GM19463 (cell line): Measurements from ENCODE around the gene VIPAS39.
A peak's percentile ranks its signal among the peaks of the same experiment; 100 is the strongest.

ENCODE experiments used
- ATAC-seq: cut with Tn5 transposase; IDR thresholded peaks from one replicate; pipeline ENCODE4 v1.9.1; 2021; ENCODE audit warnings: mild to moderate bottlenecking, moderate library complexity; ENCODE audit not compliant: unreplicated experiment

Gene VIPAS39

GRCh38 chr14:77407158-77407557 is 50.2 kb downstream of the VIPAS39 start:
- no peak for ATAC-seq

- ATAC-seq: no peak
Measured at GRCh38 chr14:77406718-77407117, 50.7 kb downstream of the VIPAS39 start.

DNA sequence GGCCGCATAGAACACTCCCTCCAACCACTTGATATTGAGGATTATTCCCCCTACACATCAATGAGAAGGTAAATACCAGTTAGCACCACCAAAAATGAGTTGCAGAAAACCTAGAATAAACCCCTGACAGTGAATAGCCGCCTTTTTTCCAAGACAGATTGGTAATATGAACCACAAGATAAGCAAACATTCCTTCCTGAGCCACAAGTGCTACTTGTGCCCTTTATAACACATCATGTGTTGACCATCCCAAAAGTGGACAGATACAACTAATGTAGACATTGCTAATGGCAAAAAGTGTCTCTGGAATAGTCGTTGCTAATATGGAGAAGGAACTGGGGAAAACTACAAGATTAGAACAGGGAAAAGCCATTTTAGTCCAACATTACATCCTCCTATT is 51.3 kb downstream of the VIPAS39 start:
- no peak for ATAC-seq

DNA sequence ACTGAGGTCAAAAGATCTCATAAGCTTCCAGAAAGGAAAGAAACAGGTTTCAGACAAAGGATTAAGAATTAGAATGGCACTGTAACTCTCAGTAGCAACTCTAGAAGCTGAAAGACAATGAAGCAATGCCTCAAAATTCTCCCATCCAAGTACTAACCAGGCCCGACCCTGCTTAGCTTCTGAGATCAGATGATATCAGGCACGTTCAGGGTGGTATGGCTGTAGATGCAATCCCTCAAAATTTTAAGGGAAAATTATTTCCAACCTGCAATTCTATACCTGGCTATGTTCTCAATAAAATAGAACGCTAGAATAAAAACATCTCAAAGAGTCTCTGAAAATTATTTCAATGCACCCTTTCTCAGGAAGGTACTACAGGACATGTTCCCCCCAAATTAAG is 53.6 kb downstream of the VIPAS39 start:
- no peak for ATAC-seq

DNA sequence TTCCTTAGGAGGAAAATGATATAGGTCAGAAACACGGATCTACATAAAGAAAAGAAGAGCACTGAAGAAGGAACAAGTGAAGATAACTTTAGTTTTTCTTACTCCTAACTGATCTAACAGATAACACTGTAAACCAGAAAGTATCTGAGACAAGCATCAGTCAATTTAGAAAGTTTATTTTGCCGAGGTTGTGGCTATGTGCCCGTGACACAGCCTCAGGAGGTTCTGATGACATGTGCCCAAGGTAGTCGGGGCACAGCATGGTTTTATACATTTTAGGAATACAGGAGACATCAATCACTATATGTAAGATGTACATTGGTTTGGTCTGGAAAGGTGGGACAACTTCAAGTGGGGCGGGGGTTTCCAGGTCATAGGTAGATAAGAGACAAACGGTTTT is 57.2 kb downstream of the VIPAS39 start:
- ATAC-seq: no peak

DNA sequence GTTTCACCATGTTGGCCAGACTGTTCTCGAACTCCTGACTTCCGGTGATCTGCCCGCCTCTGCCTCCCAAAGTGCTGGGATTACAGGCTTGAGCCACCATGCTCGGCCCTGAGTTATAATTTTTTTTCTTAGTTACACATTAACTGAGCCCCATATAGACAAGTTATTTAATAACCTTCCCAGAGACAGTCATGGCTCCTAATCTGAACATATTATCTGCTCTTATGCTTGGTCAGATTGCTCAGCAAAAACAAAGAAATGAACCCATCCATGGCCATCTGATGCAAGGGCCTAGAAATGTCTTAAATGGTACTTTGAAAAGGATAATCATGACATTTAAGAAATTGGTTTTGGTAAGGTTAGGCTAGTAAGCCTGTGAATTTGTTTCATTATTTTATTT is 67.2 kb downstream of the VIPAS39 start:
- no peak for ATAC-seq

DNA sequence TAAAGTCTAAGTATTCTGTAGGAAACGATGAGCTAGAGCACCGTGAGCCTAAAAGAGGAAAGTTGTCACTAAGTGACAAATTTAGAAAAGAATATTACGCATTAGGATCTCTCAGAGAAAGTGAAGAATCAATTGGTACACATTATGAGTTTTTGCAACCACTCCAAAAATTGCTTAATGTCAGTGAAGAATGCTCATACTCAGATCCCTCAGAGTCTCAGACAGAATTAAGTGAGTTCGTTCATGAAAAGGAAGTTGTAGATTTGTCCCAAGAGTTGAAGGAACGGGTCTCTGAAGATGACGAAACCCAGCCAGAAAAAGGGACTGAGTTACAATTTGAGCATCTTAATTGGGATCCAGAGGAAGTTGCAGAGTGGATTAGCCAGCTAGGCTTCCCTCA is 78.7 kb downstream of the VIPAS39 start:
- ATAC-seq: no peak

DNA sequence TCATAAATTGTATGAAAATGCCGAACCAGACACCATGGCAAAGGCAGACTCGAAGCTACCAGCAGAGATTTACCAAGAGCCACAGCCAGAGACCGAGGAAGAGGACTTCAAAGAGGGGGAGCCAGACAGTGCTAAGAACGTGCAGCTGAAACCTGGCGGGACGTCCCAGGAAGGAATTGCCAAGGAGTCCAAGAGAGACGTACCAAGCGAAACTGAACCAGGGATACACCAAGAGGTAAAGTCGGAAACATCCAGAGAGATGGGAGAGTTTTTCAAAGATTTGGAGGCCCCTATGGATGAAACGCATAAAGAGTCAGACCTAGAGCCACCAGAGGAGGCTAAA is 79.9 kb downstream of the VIPAS39 start:
- ATAC-seq: no peak

DNA sequence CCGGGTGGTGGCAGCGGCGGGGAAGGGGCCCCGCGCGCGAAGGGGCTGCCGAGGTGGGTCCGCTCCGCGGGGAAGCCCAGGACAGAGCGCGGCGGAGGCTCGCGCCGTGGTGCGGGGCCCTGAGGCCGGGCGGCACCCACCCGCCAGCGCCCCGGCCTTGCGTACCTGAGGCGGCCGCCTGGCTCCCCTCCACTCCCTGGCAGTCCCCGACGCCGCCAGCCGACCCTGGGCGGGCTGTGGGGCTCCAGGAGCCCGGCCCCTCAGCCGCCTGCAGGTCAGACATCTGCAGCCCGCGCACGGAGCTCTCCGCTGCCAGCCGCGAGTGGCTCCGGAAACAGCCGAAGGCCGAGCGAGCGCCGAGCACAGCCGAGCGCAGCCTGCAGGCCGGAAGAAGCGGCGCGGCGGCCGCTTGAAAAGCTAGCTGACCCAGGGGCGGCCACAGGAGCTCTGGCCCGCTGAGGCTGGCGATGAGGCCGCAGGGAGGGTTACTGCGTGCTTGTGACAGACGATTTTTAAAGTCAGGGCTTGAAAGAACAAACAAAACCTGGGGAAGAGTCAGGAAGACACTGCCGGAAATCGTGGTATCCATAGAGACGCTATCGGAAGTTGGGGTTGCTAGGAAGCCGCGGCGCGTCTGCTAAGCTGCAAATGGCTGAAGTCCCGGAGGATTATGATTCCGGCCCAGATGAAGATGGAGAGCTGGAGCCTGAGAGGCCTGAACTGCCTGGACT is 80.5 kb downstream of the VIPAS39 start, which contains the start of the genes SAMD15 and TMED8:
Gene SAMD15 (plus strand): TSS at position 609 of the 731 bp plus-strand sequence. CDS start 40 bp downstream, at position 649.
Gene TMED8 (minus strand): TSS at position 324 of the 731 bp plus-strand sequence. CDS start 41 bp downstream, at position 283.
- peak; percentile 86 for ATAC-seq
